HUES64 (cell line): Measurements from ENCODE around the gene NAALADL2.
"Not testable (repeated sequence)": the region's sequence is repeated elsewhere in the genome, so short reads cannot be mapped to it uniquely, and the experiment has no call there.

Experiments
- H3K27ac ChIP-seq: 2 replicates; pipeline ENCODE4 v1.7.0; 2013; ENCODE audit warnings: low read depth, low read length, inconsistent platforms
- H3K27me3 ChIP-seq: 2 replicates; pipeline ENCODE4 v1.6.1; 2013; ENCODE audit warnings: mild to moderate bottlenecking, low read length; ENCODE audit not compliant: insufficient read depth
- H3K36me3 ChIP-seq: 2 replicates; pipeline ENCODE4 v1.6.1; 2013; ENCODE audit warnings: mild to moderate bottlenecking, low read length; ENCODE audit not compliant: insufficient read depth
- H3K4me1 ChIP-seq: 2 replicates; pipeline ENCODE4 v1.6.1; 2013; ENCODE audit warnings: mild to moderate bottlenecking, low read length, moderate library complexity; ENCODE audit not compliant: insufficient read depth
- H3K4me3 ChIP-seq: 2 replicates; pipeline ENCODE4 v1.5.1; 2013; ENCODE audit warnings: mild to moderate bottlenecking, low read length, moderate library complexity
- H3K9ac ChIP-seq: 2 replicates; pipeline ENCODE4 v1.6.1; 2013; ENCODE audit warnings: mild to moderate bottlenecking, low read depth, low read length
- H3K9me3 ChIP-seq: 2 replicates; pipeline ENCODE4 v1.6.1; 2013; ENCODE audit warnings: low read depth, low read length; ENCODE audit not compliant: insufficient read depth
- WGBS: fragments of 150-250, 120-280 bp; methylation state at CpG from one replicate; pipeline ENCODE4 v1.1.7; 2013; ENCODE audit warnings: missing lambda C conversion rate; 5-methylcytosine and 5-hydroxymethylcytosine counted together

NAALADL2 gene

GRCh38 chr3:175266478-175266877 lies 407.3 kb downstream of the NAALADL2 start:
- H3K9me3 ChIP-seq: no peaks in the 10 kb centered on the region
- H3K4me1 ChIP-seq: peaks cover 5% of the 10 kb centered on the region; the same call in 1 of the 2 replicates
- H3K36me3 ChIP-seq: no peaks in the 10 kb centered on the region
- no peak overlapping the region for H3K4me3 ChIP-seq
- no peak overlapping the region for H3K27ac ChIP-seq
- no peak overlapping the region for H3K9ac ChIP-seq
- no peaks in the 10 kb centered on the region for H3K27me3 ChIP-seq
- no CpG with 5 or more reads among the region's 1 CpG for WGBS

- no CpG with 5 or more reads among the region's 1 CpG for WGBS
- Histone ChIP-seq H3K4me3 (no peak overlapping the region), H3K36me3 (no peaks in the 10 kb centered on the region)
Measured at GRCh38 chr3:175267121-175267531, 408.0 kb downstream of the NAALADL2 start.

DNA sequence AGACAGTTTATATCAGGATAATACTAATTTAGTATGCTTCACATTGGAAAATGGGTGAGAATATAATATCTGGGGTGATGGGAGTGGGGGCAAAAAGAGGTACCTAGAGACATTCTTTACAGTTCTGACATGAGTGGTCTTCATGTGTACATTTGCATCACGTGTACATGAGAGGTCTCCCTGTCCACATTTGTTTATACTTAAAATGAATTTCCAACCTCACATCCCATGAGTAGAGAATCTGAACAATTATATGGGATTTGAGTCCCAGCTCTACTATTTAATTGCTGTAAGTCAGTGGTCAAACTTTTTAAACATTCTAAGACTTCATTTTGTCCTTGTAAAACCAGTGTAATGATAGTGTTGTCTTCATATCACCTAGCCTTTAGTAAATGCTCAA lies 408.4 kb downstream of the NAALADL2 start:
- Histone ChIP-seq H3K4me1 (peaks cover 5% of the 10 kb centered on the region; the same call in 1 of the 2 replicates), H3K4me3 (no peak overlapping the region), H3K9me3 (no peaks in the 10 kb centered on the region), H3K27ac (no peak overlapping the region), H3K36me3 (no peaks in the 10 kb centered on the region), H3K27me3 (no peaks in the 10 kb centered on the region), H3K9ac (no peak overlapping the region)
- WGBS: no CpG with 5 or more reads among the region's 1 CpG

More at GRCh38 chr3:175267121-175267531, 408.0 kb downstream of the NAALADL2 start:
- Histone ChIP-seq H3K27me3 (no peaks in the 10 kb centered on the region), H3K9me3 (no peaks in the 10 kb centered on the region), H3K9ac (no peak overlapping the region), H3K27ac (no peak overlapping the region), H3K4me1 (peaks cover 5% of the 10 kb centered on the region; the same call in 1 of the 2 replicates)

DNA sequence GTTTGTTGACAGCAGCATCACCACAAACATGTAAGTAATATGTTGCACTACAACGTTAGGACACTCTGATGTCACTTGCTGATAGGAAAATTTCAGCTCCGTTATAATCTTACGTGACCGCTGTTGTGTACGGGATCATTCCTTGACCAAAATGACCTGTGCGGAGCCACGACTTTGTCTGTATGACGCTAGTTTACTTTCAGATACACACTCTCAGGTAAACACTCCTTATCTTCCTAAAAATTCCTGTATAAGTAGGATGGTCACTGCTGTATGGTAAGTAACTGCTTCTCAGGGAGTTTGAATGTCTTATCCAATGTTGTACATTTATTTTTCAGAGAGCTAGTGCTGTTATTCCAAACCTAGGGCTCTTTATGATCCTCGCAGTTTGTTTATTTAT lies 410.3 kb downstream of the NAALADL2 start:
- Histone ChIP-seq H3K27ac (no peak overlapping the region), H3K9me3 (no peaks in the 10 kb centered on the region)
- WGBS: 96% methylated on average over 8 of the region's 9 CpGs

GRCh38 chr3:175270198-175270837 lies 411.2 kb downstream of the NAALADL2 start:
- H3K4me1 ChIP-seq: peaks cover 5% of the 10 kb centered on the region; the same call in 1 of the 2 replicates
- no peak overlapping the region for H3K27ac ChIP-seq
- 93% methylated on average over 4 of the region's 5 CpGs for WGBS
- H3K27me3 ChIP-seq: no peaks in the 10 kb centered on the region
- no peak overlapping the region for H3K9ac ChIP-seq
- H3K4me3 ChIP-seq: no peak overlapping the region
- H3K36me3 ChIP-seq: no peaks in the 10 kb centered on the region
- H3K9me3 ChIP-seq: no peaks in the 10 kb centered on the region

More for the DNA sequence above, 410.3 kb downstream of the NAALADL2 start:
- Histone ChIP-seq H3K27me3 (no peaks in the 10 kb centered on the region), H3K9ac (no peak overlapping the region), H3K4me1 (peaks cover 5% of the 10 kb centered on the region; the same call in 1 of the 2 replicates), H3K36me3 (no peaks in the 10 kb centered on the region), H3K4me3 (no peak overlapping the region)

GRCh38 chr3:175270866-175271265 lies 411.7 kb downstream of the NAALADL2 start:
- Histone ChIP-seq H3K27ac (no peak overlapping the region), H3K4me3 (no peak overlapping the region), H3K9me3 (no peaks in the 10 kb centered on the region), H3K36me3 (no peaks in the 10 kb centered on the region), H3K27me3 (no peaks in the 10 kb centered on the region), H3K4me1 (peaks cover 5% of the 10 kb centered on the region; the same call in 1 of the 2 replicates), H3K9ac (no peak overlapping the region)

DNA sequence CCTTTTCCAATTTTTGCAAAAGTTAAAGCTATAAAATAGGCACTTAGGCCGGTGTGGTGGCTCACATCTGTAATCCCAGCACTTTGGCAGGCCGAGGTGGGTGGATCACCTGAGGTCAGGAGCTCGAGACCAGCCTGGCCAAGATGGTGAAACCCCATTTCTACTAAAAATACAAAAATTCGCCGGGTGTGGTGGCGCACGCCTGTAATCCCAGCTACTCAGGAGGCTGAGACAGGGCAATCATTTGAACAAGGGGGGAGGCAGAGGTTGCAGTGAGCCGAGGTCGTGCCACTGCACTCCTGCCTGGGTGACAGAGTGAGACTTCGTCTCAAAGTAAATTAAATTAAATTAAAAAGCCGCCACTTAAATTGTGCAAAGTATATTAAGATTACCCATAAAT lies 412.3 kb downstream of the NAALADL2 start:
- not testable (repeated sequence) for H3K4me1 ChIP-seq, H3K27me3 ChIP-seq, H3K4me3 ChIP-seq, H3K9me3 ChIP-seq, H3K9ac ChIP-seq, H3K27ac ChIP-seq, H3K36me3 ChIP-seq
- WGBS: 96% methylated on average over 9 of the region's 11 CpGs

DNA sequence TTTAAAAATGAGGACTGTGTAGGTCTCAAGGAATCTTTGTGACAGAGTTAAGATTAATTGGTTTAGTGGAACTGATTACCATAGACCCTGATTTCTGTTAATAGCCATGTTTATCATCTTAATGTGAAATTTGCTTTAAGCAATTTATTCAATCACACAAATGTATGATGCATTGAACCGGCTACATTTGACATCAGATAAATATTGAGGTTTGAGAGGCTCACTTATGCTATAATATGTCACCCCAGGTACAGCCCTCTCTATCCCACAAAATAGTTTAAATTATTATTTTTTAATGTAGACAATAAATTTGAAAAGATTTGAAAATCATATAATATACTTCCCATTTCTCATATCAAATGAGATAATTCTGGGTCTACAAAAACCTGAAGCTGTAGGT lies 413.3 kb downstream of the NAALADL2 start:
- Histone ChIP-seq H3K36me3 (no peaks in the 10 kb centered on the region), H3K27me3 (no peaks in the 10 kb centered on the region), H3K27ac (no peak overlapping the region), H3K9me3 (no peaks in the 10 kb centered on the region), H3K9ac (no peak overlapping the region), H3K4me3 (no peak overlapping the region), H3K4me1 (peaks cover 5% of the 10 kb centered on the region; the same call in 1 of the 2 replicates)
- WGBS: no CpG with 5 or more reads among the region's 1 CpG

DNA sequence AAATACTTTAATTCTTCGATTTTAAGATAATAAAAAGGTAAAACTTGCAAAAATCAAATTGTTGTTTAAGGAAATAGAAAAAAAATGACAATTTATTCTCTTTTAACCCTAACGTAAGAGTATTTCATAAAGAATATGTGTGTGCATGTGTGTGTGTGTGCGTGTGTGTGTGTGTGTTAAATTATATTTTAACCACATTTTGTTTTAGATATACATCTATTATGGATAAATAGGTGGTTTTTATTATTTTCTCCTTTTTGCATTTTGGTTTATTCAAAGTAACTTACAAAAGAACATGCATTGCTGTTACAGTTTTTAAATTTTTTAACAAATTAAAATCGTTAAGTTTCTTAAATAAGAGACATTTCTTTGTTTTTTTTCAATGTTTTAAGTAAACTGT lies 414.4 kb downstream of the NAALADL2 start:
- Histone ChIP-seq H3K27ac (no peak overlapping the region), H3K27me3 (no peaks in the 10 kb centered on the region), H3K9ac (no peak overlapping the region), H3K9me3 (no peaks in the 10 kb centered on the region), H3K4me1 (peaks cover 5% of the 10 kb centered on the region; the same call in 1 of the 2 replicates), H3K4me3 (no peak overlapping the region), H3K36me3 (no peaks in the 10 kb centered on the region)
- no CpG with 5 or more reads among the region's 4 CpGs for WGBS

- peaks cover 5% of the 10 kb centered on the region; the same call in 1 of the 2 replicates for H3K4me1 ChIP-seq
- no peak overlapping the region for H3K4me3 ChIP-seq
- no peak overlapping the region for H3K9ac ChIP-seq
- 89% methylated on average over 6 of the region's 6 CpGs for WGBS
- no peaks in the 10 kb centered on the region for H3K9me3 ChIP-seq
- H3K27me3 ChIP-seq: no peaks in the 10 kb centered on the region
- no peak overlapping the region for H3K27ac ChIP-seq
- no peaks in the 10 kb centered on the region for H3K36me3 ChIP-seq
Measured at GRCh38 chr3:175274056-175274455, 414.9 kb downstream of the NAALADL2 start.

DNA sequence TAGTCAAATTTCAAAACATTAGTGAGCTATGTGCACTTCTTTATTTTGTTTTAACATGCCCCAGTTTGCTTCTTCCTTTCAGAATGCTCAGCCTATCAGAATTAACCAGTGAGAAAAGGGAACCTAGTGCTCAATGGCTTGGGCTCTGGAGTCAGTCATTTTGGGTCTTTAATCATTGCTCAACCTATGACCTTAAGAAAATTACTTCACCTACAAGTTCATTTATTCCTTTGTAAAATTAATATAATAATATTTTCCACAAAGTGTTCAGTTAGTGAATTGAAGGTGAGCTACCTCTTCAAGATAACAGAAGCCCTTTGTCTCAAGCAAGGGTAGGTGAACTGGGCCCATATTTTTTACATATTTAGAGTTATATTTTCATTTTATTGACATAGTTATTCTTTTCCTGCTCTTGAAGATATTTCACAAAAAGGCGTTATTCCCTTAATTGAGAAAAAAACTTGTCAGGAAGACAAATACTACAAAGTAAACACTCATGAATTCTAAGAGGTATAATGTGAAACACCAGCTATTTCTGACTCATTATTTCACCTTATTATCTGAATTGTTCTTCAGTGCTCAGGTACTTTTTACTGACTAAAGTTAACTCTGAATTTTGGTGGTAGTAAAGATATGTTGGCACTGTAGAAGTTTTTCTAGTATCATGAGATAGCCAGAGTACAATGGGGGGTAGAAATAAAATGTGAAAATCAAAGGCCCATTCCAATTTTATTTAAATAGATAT lies 415.5 kb downstream of the NAALADL2 start:
- Histone ChIP-seq H3K4me1 (peaks cover 5% of the 10 kb centered on the region; the same call in 1 of the 2 replicates), H3K9me3 (no peaks in the 10 kb centered on the region), H3K27ac (no peak overlapping the region), H3K9ac (no peak overlapping the region), H3K4me3 (no peak overlapping the region), H3K27me3 (no peaks in the 10 kb centered on the region), H3K36me3 (no peaks in the 10 kb centered on the region)
- WGBS: no CpG with 5 or more reads among the region's 1 CpG
